MM.1S (cell line): Measurements from ENCODE around the gene PIK3CG.

ENCODE experiments used
- DNase-seq: peaks from one replicate; pipeline ENCODE4 v3.0.0-alpha.2; 2015
- H2AFZ ChIP-seq: fragments of 300-600 bp; sonication (generic); 2 replicates; pipeline ENCODE4 v1.6.0; 2016; ENCODE audit warnings: antibody characterized with exemption, low read length
- H3F3A ChIP-seq: fragments of 300-600 bp; sonication (generic); 2 replicates; pipeline ENCODE4 v1.6.1; 2016; ENCODE audit warnings: mild to moderate bottlenecking, antibody characterized with exemption, low read length, moderate library complexity, mixed read lengths; ENCODE audit not compliant: insufficient read depth
- H3K27ac ChIP-seq: fragments of 300-600 bp; sonication (generic); 2 replicates; pipeline ENCODE4 v1.5.1; 2016; ENCODE audit warnings: mild to moderate bottlenecking, low read length
- H3K27me3 ChIP-seq: fragments of 300-600 bp; sonication (generic); replicated peaks from 2 replicates; pipeline ENCODE4 v1.6.0; 2016; ENCODE audit warnings: low read length; ENCODE audit not compliant: insufficient read depth
- H3K36me3 ChIP-seq: fragments of 300-600 bp; sonication (generic); replicated peaks from 2 replicates; pipeline ENCODE4 v1.6.1; 2016; ENCODE audit warnings: mild to moderate bottlenecking, low read length, mixed read lengths; ENCODE audit not compliant: insufficient read depth
- H3K4me1 ChIP-seq: fragments of 300-600 bp; sonication (generic); 2 replicates; pipeline ENCODE4 v1.6.1; 2016; ENCODE audit warnings: low read length, mixed read lengths
- H3K4me2 ChIP-seq: fragments of 300-600 bp; sonication (generic); 2 replicates; pipeline ENCODE4 v1.6.0; 2016; ENCODE audit warnings: low read depth, low read length
- H3K4me3 ChIP-seq: fragments of 300-600 bp; sonication (generic); 2 replicates; pipeline ENCODE4 v1.5.1; 2016; ENCODE audit warnings: low read length, mixed read lengths
- H3K79me2 ChIP-seq: fragments of 300-600 bp; sonication (generic); 2 replicates; pipeline ENCODE4 v1.6.1; 2016; ENCODE audit warnings: mixed run types, low read length, mixed read lengths
- H3K9ac ChIP-seq: fragments of 300-600 bp; sonication (generic); 2 replicates; pipeline ENCODE4 v1.6.1; 2016; ENCODE audit warnings: low read length, mixed read lengths
- H3K9me2 ChIP-seq: fragments of 300-600 bp; sonication (generic); replicated peaks from 2 replicates; pipeline ENCODE4 v1.6.1; 2016; ENCODE audit warnings: mild to moderate bottlenecking, low read length, mixed read lengths; ENCODE audit not compliant: insufficient read depth
- H3K9me3 ChIP-seq: fragments of 300-600 bp; sonication (generic); replicated peaks from 2 replicates; pipeline ENCODE4 v1.6.1; 2016; ENCODE audit warnings: mild to moderate bottlenecking, low read length, mixed read lengths; ENCODE audit not compliant: insufficient read depth
- H4K20me1 ChIP-seq: fragments of 300-600 bp; sonication (generic); 2 replicates; pipeline ENCODE4 v1.6.1; 2016; ENCODE audit warnings: mild to moderate bottlenecking, low read length, moderate library complexity, mixed read lengths; ENCODE audit not compliant: insufficient read depth
- CTCF ChIP-seq: fragments of 300-600 bp; sonication (generic); IDR thresholded peaks from 2 replicates; pipeline ENCODE4 v1.5.1; 2016; ENCODE audit warnings: antibody characterized with exemption, low read length, mixed read lengths
- EZH2 ChIP-seq: fragments of 300-600 bp; sonication (generic); optimal IDR thresholded peaks from 2 replicates; pipeline ENCODE3; 2017; ENCODE audit warnings: low read depth, mild to moderate bottlenecking, antibody characterized with exemption, low read length, mixed read lengths
- EZH2phosphoT487 ChIP-seq: fragments of 300-600 bp; sonication (generic); IDR thresholded peaks from 2 replicates; pipeline ENCODE4 v1.6.1; 2018; ENCODE audit warnings: antibody characterized with exemption, low read length

Gene PIK3CG

DNA sequence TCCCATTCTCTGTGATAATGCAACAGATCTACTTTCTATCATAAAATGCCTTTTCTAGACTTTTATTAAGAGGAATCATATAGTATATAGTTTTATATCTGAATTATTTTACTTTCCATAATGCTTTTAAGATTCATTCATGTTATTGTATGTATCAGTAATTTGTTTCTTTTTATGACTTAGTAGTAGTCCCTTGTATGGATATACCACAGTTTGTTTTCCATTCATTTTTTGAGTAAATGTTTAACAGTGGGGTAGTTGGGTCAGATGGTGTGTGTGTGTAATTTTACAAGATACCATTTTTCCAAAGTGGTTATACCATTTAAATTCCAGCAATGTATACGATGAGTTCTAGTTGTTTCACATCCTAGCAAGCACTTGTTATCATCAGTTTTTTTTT is 10.4 kb downstream of the PIK3CG start:
- Histone ChIP-seq H2AFZ (no peak overlapping the region), H3K9me2 (no peaks in the 10 kb centered on the region), H3K4me2 (no peak overlapping the region), H3K9ac (no peak overlapping the region), H3K27ac (no peak overlapping the region), H3K4me3 (no peak overlapping the region), H3K27me3 (no peaks in the 10 kb centered on the region), H3F3A (peaks cover 19% of the 10 kb centered on the region), H3K79me2 (peaks cover 67% of the 10 kb centered on the region), H3K36me3 (peaks cover 37% of the 10 kb centered on the region), H4K20me1 (no peaks in the 10 kb centered on the region), H3K4me1 (peaks cover 29% of the 10 kb centered on the region), H3K9me3 (no peaks in the 10 kb centered on the region)
- TF ChIP-seq EZH2 (no peak), CTCF (no peak), EZH2phosphoT487 (no peak)
- no peak for DNase-seq

DNA sequence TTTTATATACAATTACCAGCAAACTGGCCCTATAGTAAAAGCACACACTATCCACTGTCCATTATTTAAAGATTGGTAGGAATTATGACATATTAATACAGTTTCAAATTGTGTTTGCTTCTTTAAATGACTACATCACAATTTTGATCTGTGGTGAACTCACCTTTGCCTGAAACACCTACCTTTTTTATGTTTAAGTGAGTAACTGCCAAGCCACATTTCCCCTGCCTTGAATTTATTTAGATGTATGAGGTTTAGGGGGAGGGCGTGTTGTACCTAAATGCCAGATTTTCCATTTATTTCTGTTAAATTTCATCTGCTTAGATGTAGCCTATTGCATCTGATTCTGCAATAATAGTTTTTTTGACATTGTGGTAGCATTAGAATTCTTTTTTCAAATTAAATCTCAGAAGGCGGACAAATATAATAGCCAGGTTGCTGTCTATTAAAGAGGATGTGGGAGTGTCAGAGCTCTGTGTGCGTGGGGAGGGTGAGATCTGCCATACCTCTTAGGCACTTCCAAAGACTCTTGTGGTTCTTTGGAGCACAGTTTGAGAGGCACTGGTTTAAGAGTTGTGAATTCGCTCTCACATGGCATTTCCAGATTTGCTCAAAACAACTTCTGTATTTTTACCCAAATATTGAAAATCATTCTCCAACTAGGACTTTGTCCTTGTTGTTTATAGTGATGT is 13.8 kb downstream of the PIK3CG start:
- TF ChIP-seq CTCF = no peak
- no peak for TF ChIP-seq EZH2phosphoT487
- TF ChIP-seq EZH2 = no peak
- no peak overlapping the region for H3K27ac ChIP-seq
- peaks cover 41% of the 10 kb centered on the region for H3K79me2 ChIP-seq
- H3K27me3 ChIP-seq = no peaks in the 10 kb centered on the region
- H3K4me1 ChIP-seq = no peaks in the 10 kb centered on the region
- no peaks in the 10 kb centered on the region for H4K20me1 ChIP-seq
- peaks cover 33% of the 10 kb centered on the region for H3K36me3 ChIP-seq
- no peak overlapping the region for H2AFZ ChIP-seq
- H3K9me3 ChIP-seq = no peaks in the 10 kb centered on the region
- no peak overlapping the region for H3K4me3 ChIP-seq
- no peaks in the 10 kb centered on the region for H3K9me2 ChIP-seq
- no peak for DNase-seq
- no peak overlapping the region for H3K4me2 ChIP-seq
- H3K9ac ChIP-seq = no peak overlapping the region
- no peaks in the 10 kb centered on the region for H3F3A ChIP-seq

GRCh38 chr7:106881984-106882383 is 16.9 kb downstream of the PIK3CG start:
- peaks cover 30% of the 10 kb centered on the region for H3K36me3 ChIP-seq
- no peak overlapping the region for H3K4me3 ChIP-seq
- DNase-seq = no peak
- no peak overlapping the region for H3K27ac ChIP-seq
- H3K4me1 ChIP-seq = peaks cover 12% of the 10 kb centered on the region
- H3K9me3 ChIP-seq = no peaks in the 10 kb centered on the region
- H2AFZ ChIP-seq = no peak overlapping the region
- no peak overlapping the region for H3K4me2 ChIP-seq
- TF ChIP-seq EZH2 (no peak), CTCF (no peak), EZH2phosphoT487 (no peak)
- peaks cover 19% of the 10 kb centered on the region for H3K79me2 ChIP-seq
- H3K27me3 ChIP-seq = no peaks in the 10 kb centered on the region
- no peaks in the 10 kb centered on the region for H3K9me2 ChIP-seq
- peaks cover 4% of the 10 kb centered on the region; the same call in 1 of the 2 replicates for H3F3A ChIP-seq
- H4K20me1 ChIP-seq = no peaks in the 10 kb centered on the region
- no peak overlapping the region for H3K9ac ChIP-seq
